ENCODE measurements around the gene ABLIM3. TPM values are rescaled to one million over a fixed set of nuclear protein-coding genes. Genes with fewer than 3 reads are reported as not detected.

Gene ABLIM3
- total RNA-seq, 1 donor from 2014 or later, result 2.4 TPM

- Mint-ChIP-seq H3K4me3 (no peak overlapping the region), H3K9me3 (no peaks in the 10 kb centered on the region)
Measured at GRCh38 chr5:149238540-149238939, 97.2 kb downstream of the ABLIM3 start.

GRCh38 chr5:149239917-149240316 lies 98.6 kb downstream of the ABLIM3 start:
- Mint-ChIP-seq H3K9me3 (no peaks in the 10 kb centered on the region), H3K4me1 (no peaks in the 10 kb centered on the region), H3K36me3 (ENCODE audit: low read depth) (no peaks in the 10 kb centered on the region), H3K27me3 (ENCODE audit: low read depth) (peaks cover 29% of the 10 kb centered on the region), H3K27ac (ENCODE audit: unreplicated experiment) (no peak overlapping the region), H3K4me3 (no peak overlapping the region)
- DNase-seq (ENCODE audit: low read depth, low spot score), result no peak
- no peak for TF ChIP-seq CTCF (conservative IDR thresholded peaks at IDR 0.05)

More at GRCh38 chr5:149238540-149238939, 97.2 kb downstream of the ABLIM3 start:
- Mint-ChIP-seq H3K4me1 (no peaks in the 10 kb centered on the region), H3K27ac (ENCODE audit: unreplicated experiment) (no peak overlapping the region), H3K36me3 (ENCODE audit: low read depth) (no peaks in the 10 kb centered on the region), H3K27me3 (ENCODE audit: low read depth) (peaks cover 35% of the 10 kb centered on the region)
- TF ChIP-seq CTCF (conservative IDR thresholded peaks at IDR 0.05), result no peak
- DNase-seq (ENCODE audit: low read depth, low spot score), result no peak

- Mint-ChIP-seq H3K27ac (ENCODE audit: unreplicated experiment) (peak overlapping the region; percentile 28), H3K9me3 (no peaks in the 10 kb centered on the region), H3K36me3 (ENCODE audit: low read depth) (no peaks in the 10 kb centered on the region), H3K4me1 (no peaks in the 10 kb centered on the region), H3K4me3 (no peak overlapping the region), H3K27me3 (ENCODE audit: low read depth) (peaks cover 32% of the 10 kb centered on the region)
- no peak for DNase-seq (ENCODE audit: low read depth, low spot score)
- no peak for TF ChIP-seq CTCF (conservative IDR thresholded peaks at IDR 0.05)
Measured at GRCh38 chr5:149240354-149240998, 99.2 kb downstream of the ABLIM3 start.

GRCh38 chr5:149242339-149242738 lies 101.0 kb downstream of the ABLIM3 start:
- no peak for TF ChIP-seq CTCF (conservative IDR thresholded peaks at IDR 0.05)
- H3K27ac Mint-ChIP-seq (ENCODE audit: unreplicated experiment), result no peak overlapping the region
- H3K27me3 Mint-ChIP-seq (ENCODE audit: low read depth), result peaks cover 34% of the 10 kb centered on the region
- no peak overlapping the region for H3K4me3 Mint-ChIP-seq
- H3K36me3 Mint-ChIP-seq (ENCODE audit: low read depth), result no peaks in the 10 kb centered on the region
- no peaks in the 10 kb centered on the region for H3K9me3 Mint-ChIP-seq
- no peak for DNase-seq (ENCODE audit: low read depth, low spot score)
- no peaks in the 10 kb centered on the region for H3K4me1 Mint-ChIP-seq

- no peak for DNase-seq (ENCODE audit: low read depth, low spot score)
- H3K36me3 Mint-ChIP-seq (ENCODE audit: low read depth), result no peaks in the 10 kb centered on the region
- TF ChIP-seq CTCF (conservative IDR thresholded peaks at IDR 0.05), result no peak
- H3K9me3 Mint-ChIP-seq, result no peaks in the 10 kb centered on the region
- no peak overlapping the region for H3K27ac Mint-ChIP-seq (ENCODE audit: unreplicated experiment)
- H3K27me3 Mint-ChIP-seq (ENCODE audit: low read depth), result peaks cover 33% of the 10 kb centered on the region
- H3K4me3 Mint-ChIP-seq, result no peak overlapping the region
- H3K4me1 Mint-ChIP-seq, result no peaks in the 10 kb centered on the region
Measured at GRCh38 chr5:149246906-149247305, 105.6 kb downstream of the ABLIM3 start.
